ENCODE measurements around the gene MSMO1.
A peak's percentile ranks its signal among the peaks of the same experiment; 100 is the strongest.

Gene MSMO1

GRCh38 chr4:165360985-165361670 is 33.7 kb downstream of the MSMO1 start:
- DNase-seq (ENCODE audit: low spot score) = no peak

GRCh38 chr4:165361810-165362209 is 34.3 kb downstream of the MSMO1 start:
- DNase-seq (ENCODE audit: low spot score) = no peak

GRCh38 chr4:165364452-165365080 is 37.1 kb downstream of the MSMO1 start:
- peak; percentile 35 for DNase-seq (ENCODE audit: low spot score)

DNA sequence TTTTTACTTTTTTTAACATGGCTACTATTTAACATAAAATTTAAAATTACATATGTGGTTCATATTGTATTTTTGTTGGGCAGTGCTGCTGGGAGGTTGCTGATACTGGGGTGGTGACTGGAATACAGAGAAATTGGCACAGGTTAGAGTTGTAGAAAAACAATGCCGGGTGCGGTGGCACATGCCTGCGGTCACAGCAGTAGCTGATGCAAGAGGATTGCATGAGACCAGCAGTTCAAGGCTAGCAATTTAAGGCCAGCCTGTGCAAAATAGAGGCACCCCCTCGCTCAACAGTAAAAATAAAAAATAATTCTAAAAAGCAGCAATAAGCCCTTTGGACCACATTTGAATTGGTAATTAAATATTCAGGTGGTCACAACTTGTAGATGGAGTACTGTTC is 39.6 kb downstream of the MSMO1 start:
- peak; percentile 14 for DNase-seq (ENCODE audit: low spot score)

DNA sequence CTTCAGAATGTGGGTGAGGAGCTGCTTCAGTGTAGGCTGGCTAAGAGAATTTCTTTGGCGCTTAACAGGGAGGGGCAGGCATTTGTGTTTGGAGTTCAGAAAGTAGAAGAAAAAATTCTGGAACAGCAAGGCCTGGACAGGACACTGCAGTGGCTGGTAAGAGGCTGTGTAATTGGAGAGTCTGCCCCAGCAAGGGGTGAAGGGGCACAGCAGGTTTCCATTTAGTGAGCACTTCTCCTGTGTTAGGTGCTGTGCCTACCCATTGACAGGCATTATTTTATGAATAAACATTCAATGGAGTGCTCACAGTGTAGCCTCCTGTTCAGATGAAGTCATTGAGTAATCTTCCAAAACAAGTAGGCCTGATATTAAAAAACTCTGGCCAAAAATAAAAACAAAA is 40.6 kb downstream of the MSMO1 start:
- DNase-seq (ENCODE audit: low spot score) = no peak

- no peak for DNase-seq (ENCODE audit: low spot score)
Measured at GRCh38 chr4:165368567-165368966, 41.1 kb downstream of the MSMO1 start.

DNA sequence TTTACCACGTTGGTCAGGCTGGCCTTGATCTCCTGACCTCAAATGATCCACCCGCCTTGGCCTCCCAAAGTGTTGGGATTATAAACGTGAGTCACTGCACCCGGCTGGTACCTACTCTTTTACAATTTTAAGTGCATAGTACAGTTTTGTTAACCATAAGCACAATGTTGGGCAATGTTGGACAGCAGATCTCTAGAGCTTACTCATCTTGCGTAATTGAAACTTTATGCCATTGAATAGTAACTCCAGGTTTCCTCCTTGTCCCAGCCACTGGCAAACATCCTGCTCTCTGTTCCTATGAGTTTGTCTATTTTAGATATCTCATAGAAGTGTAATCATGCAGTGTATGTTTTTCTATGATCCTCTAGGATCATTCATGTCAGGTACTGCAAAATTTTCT is 42.1 kb downstream of the MSMO1 start:
- DNase-seq (ENCODE audit: low spot score) = peak; percentile 26

- no peak for DNase-seq (ENCODE audit: low spot score)
Measured at GRCh38 chr4:165370530-165370929, 43.1 kb downstream of the MSMO1 start.

DNA sequence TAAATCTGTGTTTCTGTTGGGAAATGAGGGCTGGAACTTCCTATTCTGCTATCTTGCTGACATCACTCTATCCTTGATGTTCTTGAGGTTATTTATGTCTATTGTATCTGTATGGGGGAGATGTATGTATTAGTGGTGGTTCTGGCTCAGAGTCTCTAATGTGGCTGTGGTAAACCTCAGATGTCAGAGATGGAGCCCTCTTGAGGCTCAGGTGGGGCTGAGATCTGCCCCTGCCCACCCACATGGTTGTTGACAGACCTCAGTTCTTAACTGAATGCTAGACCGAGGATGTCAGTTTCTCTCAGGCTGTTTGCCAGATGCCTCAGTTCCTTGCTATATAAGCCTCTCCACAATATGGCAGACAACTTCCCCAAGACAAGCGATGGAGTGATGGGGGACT is 48.0 kb downstream of the MSMO1 start:
- no peak for DNase-seq (ENCODE audit: low spot score)

- DNase-seq (ENCODE audit: low spot score) = no peak
Measured at GRCh38 chr4:165378398-165378744, 50.9 kb downstream of the MSMO1 start.

DNA sequence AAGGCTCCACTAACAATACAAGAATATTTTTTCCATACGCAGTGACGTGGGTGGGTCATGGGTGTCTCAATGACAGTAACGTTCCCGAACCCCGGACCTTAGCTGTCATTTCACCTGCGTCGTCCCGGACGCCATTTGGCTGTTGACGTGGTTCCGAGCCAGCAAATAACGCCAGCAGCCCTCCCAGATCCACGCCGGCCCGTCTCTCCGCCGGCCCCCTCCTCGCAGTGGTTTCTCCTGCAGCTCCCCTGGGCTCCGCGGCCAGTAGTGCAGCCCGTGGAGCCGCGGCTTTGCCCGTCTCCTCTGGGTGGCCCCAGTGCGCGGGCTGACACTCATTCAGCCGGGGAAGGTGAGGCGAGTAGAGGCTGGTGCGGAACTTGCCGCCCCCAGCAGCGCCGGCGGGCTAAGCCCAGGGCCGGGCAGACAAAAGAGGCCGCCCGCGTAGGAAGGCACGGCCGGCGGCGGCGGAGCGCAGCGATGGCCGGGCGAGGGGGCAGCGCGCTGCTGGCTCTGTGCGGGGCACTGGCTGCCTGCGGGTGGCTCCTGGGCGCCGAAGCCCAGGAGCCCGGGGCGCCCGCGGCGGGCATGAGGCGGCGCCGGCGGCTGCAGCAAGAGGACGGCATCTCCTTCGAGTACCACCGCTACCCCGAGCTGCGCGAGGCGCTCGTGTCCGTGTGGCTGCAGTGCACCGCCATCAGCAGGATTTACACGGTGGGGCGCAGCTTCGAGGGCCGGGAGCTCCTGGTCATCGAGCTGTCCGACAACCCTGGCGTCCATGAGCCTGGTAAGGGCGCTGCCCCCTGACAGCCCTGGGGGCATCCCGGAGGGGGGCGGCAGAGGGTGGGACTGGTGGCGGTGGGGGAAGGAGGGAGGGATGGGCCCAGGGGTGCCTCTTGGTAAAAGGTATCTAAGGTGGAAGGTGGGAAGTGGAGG is 51.5 kb downstream of the MSMO1 start, which contains the start of gene CPE:
TSS of gene CPE (plus strand) at position 264 of the 933 bp plus-strand sequence. CDS start at position 478, 214 bp downstream.
- peak; percentile 49 for DNase-seq (ENCODE audit: low spot score)

DNA sequence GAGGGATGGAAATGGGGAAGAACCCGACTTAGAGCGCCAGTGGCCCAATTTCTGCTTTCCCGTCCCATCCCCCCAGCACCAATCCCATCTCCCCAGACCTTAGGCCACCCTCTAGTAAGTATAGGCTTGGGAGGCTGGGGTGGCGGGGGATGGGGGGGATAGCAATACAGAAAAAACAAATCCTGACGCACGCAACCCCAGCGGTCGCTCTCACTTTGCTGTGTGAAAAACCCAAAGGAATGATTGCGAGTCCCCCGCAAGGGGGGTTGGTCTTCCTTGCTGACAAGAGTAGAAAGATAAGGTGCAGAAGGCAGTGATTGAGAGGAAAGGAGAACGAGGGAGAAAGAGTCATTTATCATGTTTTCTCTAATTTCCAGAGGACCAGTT is 52.2 kb downstream of the MSMO1 start:
- DNase-seq (ENCODE audit: low spot score) = no peak

GRCh38 chr4:165380805-165381204 is 53.3 kb downstream of the MSMO1 start:
- DNase-seq (ENCODE audit: low spot score) = no peak

- DNase-seq (ENCODE audit: low spot score) = no peak
Measured at GRCh38 chr4:165381821-165382373, 54.4 kb downstream of the MSMO1 start.

GRCh38 chr4:165382640-165383039 is 55.2 kb downstream of the MSMO1 start:
- DNase-seq (ENCODE audit: low spot score) = no peak

GRCh38 chr4:165383591-165384073 is 56.2 kb downstream of the MSMO1 start:
- DNase-seq (ENCODE audit: low spot score) = no peak

GRCh38 chr4:165384186-165384585 is 56.7 kb downstream of the MSMO1 start:
- no peak for DNase-seq (ENCODE audit: low spot score)

GRCh38 chr4:165384598-165384997 is 57.1 kb downstream of the MSMO1 start:
- no peak for DNase-seq (ENCODE audit: low spot score)

- no peak for DNase-seq (ENCODE audit: low spot score)
Measured at GRCh38 chr4:165385126-165385525, 57.7 kb downstream of the MSMO1 start.

DNA sequence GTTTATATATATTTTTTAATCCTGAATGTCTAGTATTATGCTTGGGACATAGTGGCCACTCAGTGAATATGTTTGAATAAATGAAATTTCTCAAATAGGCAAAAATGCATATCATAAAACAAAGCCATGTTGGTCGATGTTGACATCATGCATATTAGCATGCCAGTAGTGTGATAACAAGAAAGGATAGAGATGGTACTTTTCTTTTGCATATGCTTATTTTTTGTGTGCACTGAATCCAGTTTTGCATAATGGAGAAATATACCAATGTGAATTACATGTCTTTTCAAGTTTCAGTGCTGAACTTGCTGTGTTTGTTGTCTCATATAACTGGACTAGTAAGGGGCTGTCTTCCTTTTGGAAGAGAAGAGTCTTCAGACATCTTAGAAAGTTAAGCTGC is 58.9 kb downstream of the MSMO1 start:
- no peak for DNase-seq (ENCODE audit: low spot score)

DNA sequence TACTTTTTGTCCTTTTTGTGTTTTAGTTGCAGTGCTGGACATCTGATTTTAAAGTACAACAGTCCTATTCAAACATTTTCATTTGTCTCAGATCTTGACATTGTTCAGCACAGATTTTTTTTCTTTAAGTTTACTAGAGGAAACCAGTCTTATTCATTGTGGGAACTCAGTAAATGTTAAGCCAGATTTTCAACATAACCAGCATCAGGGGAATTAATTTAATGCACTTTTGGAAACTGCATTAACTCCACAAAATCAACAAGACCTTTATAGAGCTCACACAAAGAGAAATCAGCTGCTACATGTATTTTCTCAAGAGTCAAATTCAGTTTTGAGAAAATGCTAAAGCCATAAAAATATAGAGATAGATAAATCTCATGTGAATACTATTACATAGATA is 61.3 kb downstream of the MSMO1 start:
- DNase-seq (ENCODE audit: low spot score) = no peak

Measured in LoVo (cell line).